Astrocyte (in vitro differentiated cells and primary cell): ENCODE data around the gene NPFF. TPM values are rescaled to one million over a fixed set of nuclear protein-coding genes. Genes with fewer than 3 reads are reported as not detected.

Experiments
- DNase-seq: peaks from one replicate; pipeline ENCODE4 v3.0.0-alpha.2; 2010; ENCODE audit warnings: low read depth
- FAIRE-seq: peaks from 2 replicates; lab custom pipeline; 2011; peaks lifted over from hg19 to GRCh38; lab: Jason Lieb, UNC
- H2AFZ ChIP-seq: 2 replicates; pipeline ENCODE4 v1.6.0; 2012; ENCODE audit warnings: low read depth, low read length, inconsistent platforms
- H3K27ac ChIP-seq: 2 replicates; pipeline ENCODE4 v1.5.1; 2011; ENCODE audit warnings: low read depth, low read length, inconsistent platforms
- H3K27me3 ChIP-seq: 2 replicates; pipeline ENCODE4 v1.6.0; 2011; ENCODE audit warnings: low read length, inconsistent platforms; ENCODE audit not compliant: insufficient read depth
- H3K36me3 ChIP-seq: 2 replicates; pipeline ENCODE4 v1.5.1; 2011; ENCODE audit warnings: low read length, inconsistent platforms; ENCODE audit not compliant: insufficient read depth
- H3K4me1 ChIP-seq: 2 replicates; pipeline ENCODE4 v1.5.1; 2011; ENCODE audit warnings: low read length, inconsistent platforms; ENCODE audit not compliant: insufficient read depth
- H3K4me2 ChIP-seq: 2 replicates; pipeline ENCODE4 v1.6.0; 2012; ENCODE audit warnings: low read length, inconsistent platforms
- H3K4me3 ChIP-seq: 2 replicates; pipeline ENCODE4 v1.5.1; 2011; ENCODE audit warnings: low read depth, mild to moderate bottlenecking, low read length, inconsistent platforms; ENCODE audit not compliant: insufficient read depth
- H3K79me2 ChIP-seq: 2 replicates; pipeline ENCODE4 v1.6.0; 2012; ENCODE audit warnings: mild to moderate bottlenecking, low read length, inconsistent platforms; ENCODE audit not compliant: insufficient read depth
- H3K9ac ChIP-seq: 2 replicates; pipeline ENCODE4 v1.6.0; 2012; ENCODE audit warnings: mild to moderate bottlenecking, low read length, inconsistent platforms
- H3K9me3 ChIP-seq: 2 replicates; pipeline ENCODE4 v1.5.1; 2012; ENCODE audit warnings: low read depth, mild to moderate bottlenecking, low read length, inconsistent platforms; ENCODE audit not compliant: insufficient read depth
- H4K20me1 ChIP-seq: 2 replicates; pipeline ENCODE4 v1.6.0; 2012; ENCODE audit warnings: low read length, inconsistent platforms; ENCODE audit not compliant: insufficient read depth
- H3K27ac Mint-ChIP-seq: one replicate; pipeline ENCODE4 v1.8.0; 2021; ENCODE audit warnings: mild to moderate bottlenecking, mixed read lengths; ENCODE audit not compliant: unreplicated experiment
- H3K27me3 Mint-ChIP-seq: one replicate; pipeline ENCODE4 v1.8.0; 2021; ENCODE audit warnings: low read depth, mixed read lengths; ENCODE audit not compliant: unreplicated experiment
- H3K36me3 Mint-ChIP-seq: one replicate; pipeline ENCODE4 v1.8.0; 2021; ENCODE audit warnings: low read depth, mixed read lengths; ENCODE audit not compliant: unreplicated experiment
- H3K4me1 Mint-ChIP-seq: one replicate; pipeline ENCODE4 v1.8.0; 2021; ENCODE audit warnings: low read depth, mixed read lengths; ENCODE audit not compliant: unreplicated experiment
- H3K4me3 Mint-ChIP-seq: one replicate; pipeline ENCODE4 v1.8.0; 2021; ENCODE audit warnings: mild to moderate bottlenecking, moderate library complexity, mixed read lengths; ENCODE audit not compliant: unreplicated experiment
- H3K9me3 Mint-ChIP-seq: one replicate; pipeline ENCODE4 v1.8.0; 2021; ENCODE audit warnings: mild to moderate bottlenecking, mixed read lengths; ENCODE audit not compliant: unreplicated experiment
- EZH2 ChIP-seq: IDR thresholded peaks from 2 replicates; pipeline ENCODE4 v1.6.1; 2012; ENCODE audit warnings: mild to moderate bottlenecking, low read length, inconsistent platforms; ENCODE audit not compliant: insufficient read depth
- total RNA-seq: library from RNA; stranded (reverse); gene quantifications from 2 replicates; pipeline ENCODE4 v1.2.1, GENCODE V29; 2021
- TF ChIP-seq, protein P1 (sequence below): IDR thresholded peaks from 2 replicates; pipeline ENCODE4 v1.5.1; 2011; ENCODE audit warnings: low read depth, mild to moderate bottlenecking, inconsistent platforms, low read length, moderate library complexity; ENCODE audit not compliant: insufficient read depth

The NPFF gene
- total RNA-seq, 1 donor from 2014 or later, result not detected

DNA sequence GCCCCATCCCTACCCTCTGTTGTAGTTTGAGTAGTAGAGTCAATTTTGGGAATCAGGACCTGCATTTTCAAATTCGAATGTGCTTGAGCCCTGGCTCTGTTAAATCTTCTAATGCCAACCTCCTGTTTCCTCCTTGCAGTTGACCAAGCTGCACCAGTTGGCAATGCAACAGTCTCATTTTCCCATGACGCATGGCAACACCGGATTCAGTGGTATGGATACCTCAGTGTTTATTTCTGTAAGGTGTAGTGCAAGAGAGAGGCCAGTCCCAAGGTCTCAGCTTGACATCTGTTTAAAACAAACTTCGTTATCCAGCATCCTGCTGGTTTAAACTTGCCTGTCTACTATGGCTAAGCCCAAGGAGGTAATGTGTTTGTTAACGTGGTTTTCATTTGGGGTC lies 40.2 kb downstream of the NPFF start:
- TF ChIP-seq EZH2, result no peak
- Histone ChIP-seq H3K9ac (peak overlapping the region; percentile 2), H3K27me3 (no peaks in the 10 kb centered on the region), H3K79me2 (peaks cover 94% of the 10 kb centered on the region), H4K20me1 (peaks cover 95% of the 10 kb centered on the region), H3K9me3 (no peaks in the 10 kb centered on the region), H2AFZ (no peak overlapping the region), H3K4me3 (no peak overlapping the region), H3K4me2 (no peak overlapping the region), H3K27ac (no peak overlapping the region), H3K4me1 (no peaks in the 10 kb centered on the region), H3K36me3 (peaks cover 89% of the 10 kb centered on the region)
- H3K4me1 Mint-ChIP-seq, result peaks cover 43% of the 10 kb centered on the region
- no peak for FAIRE-seq
- DNase-seq, result no peak
- peak overlapping the region; percentile 62 for H3K27ac Mint-ChIP-seq
- peaks cover 38% of the 10 kb centered on the region for H3K36me3 Mint-ChIP-seq
- peak overlapping the region; percentile 51 for H3K4me3 Mint-ChIP-seq
- H3K27me3 Mint-ChIP-seq, result no peaks in the 10 kb centered on the region
- H3K9me3 Mint-ChIP-seq, result no peaks in the 10 kb centered on the region

DNA sequence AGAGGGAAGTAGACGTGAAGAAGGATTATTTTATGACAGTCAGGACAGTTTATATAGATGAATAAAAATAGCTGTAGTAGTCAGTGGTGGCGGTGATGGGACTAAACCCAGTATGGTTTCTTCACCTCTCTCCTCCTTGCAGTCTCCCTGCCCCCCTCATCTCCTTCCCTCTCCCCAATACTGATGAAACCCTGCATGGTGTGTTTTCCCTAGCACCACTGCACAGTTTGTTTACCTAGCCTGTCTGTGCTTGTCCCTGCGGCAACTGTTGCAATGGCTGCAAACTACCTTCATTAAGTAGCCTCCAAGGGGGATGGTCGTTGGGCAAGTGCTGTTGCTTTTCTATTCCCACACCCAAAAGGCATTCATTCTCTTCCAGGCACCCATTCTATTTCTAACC lies 40.6 kb downstream of the NPFF start:
- Histone ChIP-seq H3K27me3 (no peaks in the 10 kb centered on the region), H3K27ac (no peak overlapping the region), H3K9ac (peak overlapping the region; percentile 2), H3K36me3 (peaks cover 89% of the 10 kb centered on the region), H4K20me1 (peaks cover 95% of the 10 kb centered on the region), H3K4me3 (no peak overlapping the region), H3K79me2 (peaks cover 94% of the 10 kb centered on the region), H3K4me2 (no peak overlapping the region), H3K9me3 (no peaks in the 10 kb centered on the region), H3K4me1 (no peaks in the 10 kb centered on the region), H2AFZ (no peak overlapping the region)
- peaks cover 39% of the 10 kb centered on the region for H3K4me1 Mint-ChIP-seq
- H3K4me3 Mint-ChIP-seq, result peak overlapping the region; percentile 51
- H3K27me3 Mint-ChIP-seq, result no peaks in the 10 kb centered on the region
- no peaks in the 10 kb centered on the region for H3K9me3 Mint-ChIP-seq
- DNase-seq (no peak), FAIRE-seq (no peak)
- H3K36me3 Mint-ChIP-seq, result peaks cover 36% of the 10 kb centered on the region
- H3K27ac Mint-ChIP-seq, result peak overlapping the region; percentile 62
- TF ChIP-seq, protein P1, sequence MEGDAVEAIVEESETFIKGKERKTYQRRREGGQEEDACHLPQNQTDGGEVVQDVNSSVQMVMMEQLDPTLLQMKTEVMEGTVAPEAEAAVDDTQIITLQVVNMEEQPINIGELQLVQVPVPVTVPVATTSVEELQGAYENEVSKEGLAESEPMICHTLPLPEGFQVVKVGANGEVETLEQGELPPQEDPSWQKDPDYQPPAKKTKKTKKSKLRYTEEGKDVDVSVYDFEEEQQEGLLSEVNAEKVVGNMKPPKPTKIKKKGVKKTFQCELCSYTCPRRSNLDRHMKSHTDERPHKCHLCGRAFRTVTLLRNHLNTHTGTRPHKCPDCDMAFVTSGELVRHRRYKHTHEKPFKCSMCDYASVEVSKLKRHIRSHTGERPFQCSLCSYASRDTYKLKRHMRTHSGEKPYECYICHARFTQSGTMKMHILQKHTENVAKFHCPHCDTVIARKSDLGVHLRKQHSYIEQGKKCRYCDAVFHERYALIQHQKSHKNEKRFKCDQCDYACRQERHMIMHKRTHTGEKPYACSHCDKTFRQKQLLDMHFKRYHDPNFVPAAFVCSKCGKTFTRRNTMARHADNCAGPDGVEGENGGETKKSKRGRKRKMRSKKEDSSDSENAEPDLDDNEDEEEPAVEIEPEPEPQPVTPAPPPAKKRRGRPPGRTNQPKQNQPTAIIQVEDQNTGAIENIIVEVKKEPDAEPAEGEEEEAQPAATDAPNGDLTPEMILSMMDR, result no peak
- no peak for TF ChIP-seq EZH2

GRCh38 chr12:53465679-53466078 lies 41.6 kb downstream of the NPFF start:
- Mint-ChIP-seq H3K4me3 (peak overlapping the region; percentile 31), H3K27ac (peak overlapping the region; percentile 84), H3K9me3 (no peaks in the 10 kb centered on the region), H3K27me3 (no peaks in the 10 kb centered on the region), H3K36me3 (peaks cover 38% of the 10 kb centered on the region), H3K4me1 (peaks cover 45% of the 10 kb centered on the region)
- DNase-seq (no peak), FAIRE-seq (no peak)
- Histone ChIP-seq H3K4me2 (no peak overlapping the region), H3K4me1 (no peaks in the 10 kb centered on the region), H3K79me2 (peaks cover 97% of the 10 kb centered on the region), H3K4me3 (no peak overlapping the region), H3K9me3 (no peaks in the 10 kb centered on the region), H3K27me3 (no peaks in the 10 kb centered on the region), H3K27ac (no peak overlapping the region), H2AFZ (no peak overlapping the region), H3K9ac (peak overlapping the region; percentile 14), H3K36me3 (peaks cover 93% of the 10 kb centered on the region), H4K20me1 (peaks cover 97% of the 10 kb centered on the region)
- TF ChIP-seq, protein P1, result no peak
- TF ChIP-seq EZH2, result no peak
